ENCODE data around the gene DIS3L2. TPM values are rescaled to one million over a fixed set of nuclear protein-coding genes. Genes with fewer than 3 reads are reported as not detected.

DIS3L2 gene
- total and polyA plus RNA-seq, 2 experiments from 2014 or later = 15.2 to 25.3 TPM

DNA sequence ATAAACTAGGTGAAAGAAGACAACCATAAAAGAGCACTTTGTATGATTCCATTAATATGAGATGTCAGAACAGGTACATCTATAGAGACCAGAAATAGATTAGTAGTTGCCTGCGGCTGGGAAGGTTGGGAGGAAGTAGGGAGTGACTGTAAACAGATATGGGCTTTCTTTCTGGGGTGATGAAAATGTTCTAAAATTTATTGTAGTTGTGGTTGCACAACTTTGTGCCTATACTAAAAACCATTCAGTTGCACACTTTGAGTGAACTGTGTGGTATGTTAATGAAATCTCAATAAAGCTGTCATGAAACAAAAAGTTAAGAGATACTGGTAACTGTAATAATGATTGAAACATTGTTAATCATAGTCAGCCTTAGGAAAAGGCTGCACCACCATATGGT lies 264.4 kb downstream of the DIS3L2 start:
- H3K9me3 Mint-ChIP-seq = no peaks in the 10 kb centered on the region
- Histone ChIP-seq H3K9me2 (ENCODE audit: insufficient read depth) (no peaks in the 10 kb centered on the region), H3K4me3 (no peak overlapping the region), H3K36me3 (ENCODE audit: insufficient read depth) (no peaks in the 10 kb centered on the region), H3K4me1 (ENCODE audit: insufficient read depth) (peaks cover 5% of the 10 kb centered on the region), H3K27me3 (ENCODE audit: insufficient read depth) (no peaks in the 10 kb centered on the region), H3K79me2 (replicated peaks; ENCODE audit: insufficient read depth) (no peaks in the 10 kb centered on the region), H4K20me1 (replicated peaks; ENCODE audit: insufficient read depth) (no peaks in the 10 kb centered on the region), H3F3A (replicated peaks; ENCODE audit: low read depth) (no peaks in the 10 kb centered on the region), H3K27ac (ENCODE audit: low read depth) (no peak overlapping the region), H2AFZ (no peak overlapping the region), H3K4me2 (no peak overlapping the region)
- TF ChIP-seq STAT1 (IDR thresholded peaks at IDR 0.05; ENCODE audit: unreplicated experiment) = no peak
- no peak for TF ChIP-seq ZNF114 (CRISPR knock-in tag; IDR thresholded peaks at IDR 0.05)
- TF ChIP-seq EZH2phosphoT487 (IDR thresholded peaks at IDR 0.05; ENCODE audit: unreplicated experiment) = no peak
- TF ChIP-seq CREB1 (CRISPR knock-in tag; IDR thresholded peaks at IDR 0.05; ENCODE audit: low read depth) = no peak
- TF ChIP-seq, protein P1, sequence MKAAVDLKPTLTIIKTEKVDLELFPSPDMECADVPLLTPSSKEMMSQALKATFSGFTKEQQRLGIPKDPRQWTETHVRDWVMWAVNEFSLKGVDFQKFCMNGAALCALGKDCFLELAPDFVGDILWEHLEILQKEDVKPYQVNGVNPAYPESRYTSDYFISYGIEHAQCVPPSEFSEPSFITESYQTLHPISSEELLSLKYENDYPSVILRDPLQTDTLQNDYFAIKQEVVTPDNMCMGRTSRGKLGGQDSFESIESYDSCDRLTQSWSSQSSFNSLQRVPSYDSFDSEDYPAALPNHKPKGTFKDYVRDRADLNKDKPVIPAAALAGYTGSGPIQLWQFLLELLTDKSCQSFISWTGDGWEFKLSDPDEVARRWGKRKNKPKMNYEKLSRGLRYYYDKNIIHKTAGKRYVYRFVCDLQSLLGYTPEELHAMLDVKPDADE (IDR thresholded peaks at IDR 0.05) = no peak
- TF ChIP-seq NANOG (IDR thresholded peaks at IDR 0.05; ENCODE audit: borderline replicate concordance) = no peak
- TF ChIP-seq JUNB (IDR thresholded peaks at IDR 0.05; ENCODE audit: unreplicated experiment) = no peak
- no peak for TF ChIP-seq ZNF462 (CRISPR knock-in tag; IDR thresholded peaks at IDR 0.05)
- no peak for TF ChIP-seq POLR2AphosphoS5 (IDR thresholded peaks at IDR 0.05; ENCODE audit: low read depth)
- TF ChIP-seq CTCF (conservative IDR thresholded peaks at IDR 0.05; ENCODE audit: low read depth in 2 of 2) = no peak
- TF ChIP-seq REST (IDR thresholded peaks at IDR 0.05; ENCODE audit: unreplicated experiment) = no peak
- TF ChIP-seq EZH2 (IDR thresholded peaks at IDR 0.05; ENCODE audit: low read depth, unreplicated experiment) = no peak
- no peak for TF ChIP-seq ZNF331 (CRISPR knock-in tag; IDR thresholded peaks at IDR 0.05; ENCODE audit: low read depth)
- peaks cover 9% of the 10 kb centered on the region for H3K4me1 Mint-ChIP-seq
- H3K27ac Mint-ChIP-seq = no peak overlapping the region
- no peak overlapping the region for H3K4me3 Mint-ChIP-seq
- peaks cover 1% of the 10 kb centered on the region for H3K27me3 Mint-ChIP-seq (ENCODE audit: insufficient read depth, low read depth, poor library complexity)
- H3K36me3 Mint-ChIP-seq (ENCODE audit: low read depth) = no peaks in the 10 kb centered on the region; the same call in 2 of the 3 replicates
- no peak for DNase-seq (ENCODE audit: low spot score)
- ATAC-seq = no peak
